GM12873 (cell line): ENCODE results near the gene FOXP1.

Source experiments
- CTCF ChIP-seq: IDR thresholded peaks from 2 replicates; pipeline ENCODE4 v1.5.1; 2012; ENCODE audit warnings: low read depth, mild to moderate bottlenecking, moderate library complexity, low read length, control low read depth; ENCODE audit not compliant: insufficient read depth; ENCODE audit errors: missing control alignments

The FOXP1 gene

GRCh38 chr3:71022551-71023335 is 560.8 kb downstream of the FOXP1 start:
- peak; percentile 9 for TF ChIP-seq CTCF

GRCh38 chr3:71018799-71019198 is 564.7 kb downstream of the FOXP1 start:
- no peak for TF ChIP-seq CTCF

- TF ChIP-seq CTCF = no peak
Observed at GRCh38 chr3:71016178-71016845, 567.2 kb downstream of the FOXP1 start.

DNA sequence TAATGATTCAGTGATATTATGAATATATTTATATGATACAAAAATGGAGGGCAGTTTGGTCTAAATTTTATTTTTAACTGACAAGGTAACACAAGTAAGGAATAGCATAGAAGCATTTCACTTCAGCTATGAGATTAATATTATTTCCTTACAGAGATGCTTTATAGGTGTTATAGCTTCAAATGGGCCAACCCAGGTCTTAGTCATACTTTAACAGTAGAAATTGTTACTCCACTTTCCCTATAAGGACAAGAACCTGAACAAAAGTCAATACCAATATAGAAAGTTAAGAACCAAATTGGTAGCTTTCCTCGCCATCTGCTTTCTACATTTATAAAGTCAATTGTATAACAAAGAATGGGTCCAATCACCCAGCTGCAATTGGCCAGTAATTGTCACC is 570.6 kb downstream of the FOXP1 start:
- TF ChIP-seq CTCF = no peak

- TF ChIP-seq CTCF = no peak
Observed at GRCh38 chr3:71011565-71012287, 571.8 kb downstream of the FOXP1 start.

DNA sequence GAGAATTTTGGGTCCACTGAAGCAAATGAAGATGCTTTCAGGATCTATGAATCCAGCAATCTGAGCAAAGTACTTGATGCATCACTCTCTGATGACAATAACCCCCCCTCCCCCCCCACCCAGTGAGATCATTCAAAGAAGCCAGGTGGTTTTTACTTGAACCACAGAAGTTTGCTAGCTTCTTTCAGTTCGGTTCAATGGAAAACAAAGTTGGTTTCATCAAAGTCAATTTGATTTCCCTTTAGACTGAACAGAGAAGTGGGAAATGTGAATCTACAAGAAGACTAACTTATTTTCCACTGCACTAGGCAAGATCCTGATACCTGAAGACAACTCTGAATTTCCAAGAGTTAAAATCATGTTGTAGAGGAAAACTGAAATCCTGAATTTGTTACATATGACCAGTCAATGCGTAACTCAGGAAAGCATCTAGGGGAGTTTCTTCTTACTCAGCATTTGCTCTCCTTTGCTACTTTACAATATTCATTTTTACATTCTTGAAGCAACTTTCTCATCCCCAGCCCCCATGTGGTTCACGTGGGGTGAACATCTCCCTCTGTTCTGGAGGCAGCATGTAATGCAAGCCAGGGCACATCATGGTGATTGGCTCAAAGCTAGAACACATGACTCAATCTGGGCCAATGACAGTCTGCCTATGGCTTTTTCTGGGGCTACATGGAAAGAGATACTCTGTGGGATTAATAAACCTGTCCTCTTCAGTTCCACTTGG is 572.6 kb downstream of the FOXP1 start:
- no peak for TF ChIP-seq CTCF
